Activated T-helper 2 cell treated with anti-CD3 and anti-CD28 coated beads, Interferon-gamma antibody, Interleukin-2, Interleukin-4, amounts not matched to agents 10 μg/mL and 5 μg/mL and 100 μg/mL, durations not matched to agents 14 hours and 24 hours and 36 hours (primary cell): Measurements from ENCODE around the gene RGS3. TPM values are rescaled to one million over a fixed set of nuclear protein-coding genes. Genes with fewer than 3 reads are reported as not detected.

Source experiments
- DNase-seq: peaks from one replicate; pipeline ENCODE4 v3.0.0; 2021; ENCODE audit warnings: low spot score
- H3K27ac Mint-ChIP-seq: one replicate; pipeline ENCODE4 v1.8.0; 2021; ENCODE audit warnings: mixed read lengths
- H3K27me3 Mint-ChIP-seq: one replicate; pipeline ENCODE4 v1.8.0; 2021; ENCODE audit warnings: low read depth, mixed read lengths
- H3K36me3 Mint-ChIP-seq: one replicate; pipeline ENCODE4 v1.8.0; 2021; ENCODE audit warnings: low read depth, mixed read lengths
- H3K4me1 Mint-ChIP-seq: one replicate; pipeline ENCODE4 v1.8.0; 2021; ENCODE audit warnings: low read depth, mixed read lengths
- H3K4me3 Mint-ChIP-seq: one replicate; pipeline ENCODE4 v1.8.0; 2021; ENCODE audit warnings: low read depth, mild to moderate bottlenecking, moderate library complexity, mixed read lengths
- H3K9me3 Mint-ChIP-seq: one replicate; pipeline ENCODE4 v1.8.0; 2021; ENCODE audit warnings: mixed read lengths
- intact Hi-C: fragments of 100-400 bp; cut with micrococcal nuclease; formaldehyde crosslinking; loops from one replicate; pipeline ENCODE4 v1.15.1; 2023
- total RNA-seq: library from RNA; stranded (reverse); gene quantifications from 2 replicates; pipeline ENCODE4 v1.2.3, GENCODE V29; 2022

RGS3 gene
- total RNA-seq, 1 donor from 2014 or later = 64.2 TPM

DNA sequence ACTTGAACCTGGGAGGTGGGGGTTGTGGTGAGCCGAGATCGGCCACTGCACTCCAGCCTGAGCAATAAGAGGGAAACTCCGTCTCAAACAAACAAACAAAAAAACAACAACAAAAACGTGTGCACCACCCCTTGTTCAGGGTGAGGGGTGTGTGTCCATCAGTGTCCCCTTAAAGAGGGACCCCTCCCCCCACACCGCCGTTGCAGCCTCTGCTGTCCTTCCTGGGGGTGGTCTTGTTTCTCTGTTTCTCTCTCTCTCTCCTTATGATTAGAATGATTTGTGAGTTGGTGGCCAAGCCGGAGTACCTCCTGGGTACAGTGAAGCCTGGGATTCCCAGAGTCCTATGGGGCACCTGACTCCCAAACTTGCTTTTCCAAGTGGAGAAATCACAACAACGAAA, 49.6 kb downstream of the RGS3 start:
- H3K4me3 Mint-ChIP-seq = peak overlapping the region; percentile 69
- no peaks in the 10 kb centered on the region for H3K9me3 Mint-ChIP-seq

DNA sequence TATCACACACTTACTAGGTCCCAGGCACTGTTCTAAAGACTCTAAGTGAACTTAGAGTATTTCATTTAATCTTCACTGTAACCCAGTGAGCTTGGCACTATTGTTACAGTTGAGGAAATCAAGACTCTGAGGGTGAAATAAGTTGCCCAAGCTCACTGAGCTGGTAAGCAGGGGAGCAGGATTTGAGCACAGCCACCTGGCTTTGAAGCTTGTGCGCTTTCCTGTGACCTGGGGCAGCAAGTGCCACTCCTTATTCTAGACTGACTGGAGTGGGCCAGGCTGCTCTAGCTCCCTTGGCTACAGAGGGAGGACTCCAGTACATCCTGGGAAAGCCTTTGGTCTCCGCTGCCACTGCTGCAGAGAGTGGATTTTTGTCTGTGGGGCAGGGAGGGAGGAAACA, 50.0 kb downstream of the RGS3 start:
- H3K27me3 Mint-ChIP-seq = peaks cover 4% of the 10 kb centered on the region
- no peak for DNase-seq
- peak overlapping the region; percentile 69 for H3K4me3 Mint-ChIP-seq
- H3K27ac Mint-ChIP-seq = peak overlapping the region; percentile 89
- no peaks in the 10 kb centered on the region for H3K36me3 Mint-ChIP-seq
- intact Hi-C loops = loop anchor here (5.0 to 10.0 kb wide), 3 partner anchors 144 to 1181 kb away; partner anchors contain the start of gene AKNA
- no peaks in the 10 kb centered on the region for H3K9me3 Mint-ChIP-seq
- peaks cover 64% of the 10 kb centered on the region for H3K4me1 Mint-ChIP-seq

More for the DNA sequence above, 49.6 kb downstream of the RGS3 start:
- intact Hi-C loops = loop anchor here (5.0 to 10.0 kb wide), 3 partner anchors 144 to 1182 kb away; partner anchors contain the start of gene AKNA
- peaks cover 4% of the 10 kb centered on the region for H3K27me3 Mint-ChIP-seq
- peak overlapping the region; percentile 89 for H3K27ac Mint-ChIP-seq
- H3K36me3 Mint-ChIP-seq = no peaks in the 10 kb centered on the region
- DNase-seq = no peak
- peaks cover 62% of the 10 kb centered on the region for H3K4me1 Mint-ChIP-seq

DNA sequence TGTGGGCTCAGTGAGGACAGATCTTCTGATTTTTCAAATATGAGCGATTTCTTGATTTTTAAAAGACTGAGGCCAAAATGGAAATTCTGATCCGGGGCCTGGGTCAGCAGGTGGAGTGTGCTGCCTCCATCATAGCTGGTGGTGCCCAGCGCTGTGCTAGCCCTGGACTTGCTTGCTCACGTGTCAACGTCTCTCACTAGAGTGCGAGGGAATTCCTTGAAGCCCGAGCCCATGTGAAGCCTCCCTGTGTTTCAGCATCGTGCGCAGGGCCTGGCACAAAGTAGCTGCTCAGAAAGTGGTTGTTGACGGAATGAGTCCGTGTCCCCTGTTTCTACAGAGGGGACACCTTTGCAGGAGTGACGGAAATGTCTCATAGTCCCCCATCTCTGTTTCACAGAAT, 50.5 kb downstream of the RGS3 start:
- Mint-ChIP-seq H3K4me3 (no peak overlapping the region), H3K9me3 (no peaks in the 10 kb centered on the region), H3K27me3 (peaks cover 4% of the 10 kb centered on the region), H3K36me3 (peaks cover 5% of the 10 kb centered on the region), H3K27ac (no peak overlapping the region), H3K4me1 (peaks cover 67% of the 10 kb centered on the region)
- DNase-seq = no peak
- intact Hi-C loops = loop anchor here (5.0 to 10.0 kb wide), 3 partner anchors 143 to 1181 kb away; partner anchors contain the start of gene AKNA

DNA sequence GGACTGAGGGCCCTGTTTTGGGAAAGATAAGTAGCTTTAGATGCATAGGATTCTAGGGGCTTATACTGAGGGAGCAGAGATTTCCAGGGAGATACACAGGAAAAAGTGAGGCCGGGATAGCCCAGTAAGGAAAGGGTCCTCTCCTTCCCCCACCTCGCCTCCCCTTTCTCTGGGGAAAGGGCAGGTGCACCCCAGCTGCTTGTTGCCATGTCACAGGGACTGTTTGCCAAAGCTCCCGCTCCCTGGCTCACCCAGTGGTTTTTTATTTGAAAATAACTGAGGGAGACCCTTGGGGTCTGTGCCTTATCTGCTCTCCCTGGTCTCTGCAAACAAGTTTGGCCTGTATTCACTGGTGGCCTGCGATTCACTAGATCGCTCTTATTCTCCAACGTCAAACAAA, 51.2 kb downstream of the RGS3 start:
- Mint-ChIP-seq H3K4me3 (no peak overlapping the region), H3K4me1 (peaks cover 73% of the 10 kb centered on the region), H3K27ac (no peak overlapping the region), H3K36me3 (peaks cover 10% of the 10 kb centered on the region), H3K27me3 (no peaks in the 10 kb centered on the region), H3K9me3 (no peaks in the 10 kb centered on the region)
- no peak for DNase-seq
- intact Hi-C loops = loop anchor here (5.0 to 10.0 kb wide), 3 partner anchors 143 to 1180 kb away; partner anchors contain the start of gene AKNA

DNA sequence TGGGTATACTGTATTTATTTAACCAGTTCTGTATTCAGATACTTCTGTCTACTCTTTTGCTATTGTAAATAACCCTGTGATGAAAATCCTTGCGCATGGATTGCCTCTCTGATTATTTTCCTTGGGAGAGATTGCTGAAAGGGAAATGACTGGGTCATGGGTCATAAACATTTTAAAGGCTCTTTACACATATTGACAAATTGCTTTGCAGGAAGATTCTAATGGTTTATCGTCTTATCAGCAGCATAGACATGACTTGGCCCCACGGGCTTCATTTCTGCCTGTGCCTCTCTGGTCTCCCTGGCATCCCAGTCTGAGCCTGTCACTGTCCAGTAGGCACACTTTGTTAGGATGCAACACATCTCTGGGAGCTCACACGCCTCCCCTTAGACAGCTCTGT, 52.3 kb downstream of the RGS3 start:
- H3K27ac Mint-ChIP-seq = peak overlapping the region; percentile 24
- intact Hi-C loops = loop anchor here (2.0 to 10.0 kb wide), 3 partner anchors 241 to 1179 kb away; partner anchors contain the start of genes AKNA, CDC26 and PRPF4
- peaks cover 77% of the 10 kb centered on the region for H3K4me1 Mint-ChIP-seq
- no peak overlapping the region for H3K4me3 Mint-ChIP-seq
- H3K36me3 Mint-ChIP-seq = peaks cover 19% of the 10 kb centered on the region
- no peak for DNase-seq
- H3K9me3 Mint-ChIP-seq = no peaks in the 10 kb centered on the region
- no peaks in the 10 kb centered on the region for H3K27me3 Mint-ChIP-seq

DNA sequence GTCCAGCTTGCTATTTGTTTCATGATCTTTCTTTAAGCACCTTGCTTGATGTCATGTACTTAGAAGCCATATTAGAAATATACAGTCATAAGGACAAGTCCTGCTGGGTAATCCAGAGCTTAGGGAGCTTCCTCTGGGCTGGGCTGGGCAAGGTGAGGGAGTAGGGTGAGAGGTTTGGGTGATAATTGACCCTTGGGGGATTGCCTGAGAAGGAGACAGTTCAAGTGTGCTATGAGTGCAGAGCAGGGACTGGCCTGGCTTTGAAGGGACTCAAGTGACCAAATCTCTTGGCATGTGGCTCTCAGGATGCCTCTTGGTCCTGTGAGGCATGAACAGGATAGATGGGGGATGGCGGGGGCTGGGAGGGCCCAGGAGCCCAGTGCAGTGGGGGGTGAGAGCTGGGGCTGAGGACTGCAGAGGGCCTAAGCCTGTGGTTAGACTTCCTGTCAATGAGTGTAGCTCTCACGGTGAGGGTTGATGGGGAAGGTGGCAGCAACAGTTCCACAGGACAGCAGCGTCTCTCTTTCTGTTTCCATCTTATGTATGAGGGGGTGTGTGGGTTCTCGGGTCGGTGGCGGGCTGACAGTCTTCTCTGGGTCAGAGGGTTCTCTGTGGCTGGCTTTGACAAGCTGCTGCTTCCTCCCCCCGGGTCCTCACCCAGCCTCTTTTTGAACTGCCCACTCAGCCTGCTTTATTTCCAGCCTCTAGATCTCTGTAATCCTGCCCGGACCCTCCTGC, 53.5 kb downstream of the RGS3 start:
- H3K27me3 Mint-ChIP-seq = no peaks in the 10 kb centered on the region
- H3K4me1 Mint-ChIP-seq = peaks cover 74% of the 10 kb centered on the region
- peak; percentile 72 for DNase-seq
- H3K36me3 Mint-ChIP-seq = peaks cover 24% of the 10 kb centered on the region
- no peaks in the 10 kb centered on the region for H3K9me3 Mint-ChIP-seq
- H3K4me3 Mint-ChIP-seq = peak overlapping the region; percentile 87
- H3K27ac Mint-ChIP-seq = peak overlapping the region; percentile 85
- intact Hi-C loops = loop anchor here (1.0 to 10.0 kb wide), 6 partner anchors 62 to 1178 kb away; partner anchors contain the start of genes AKNA, C9orf43, CDC26 and POLE3

DNA sequence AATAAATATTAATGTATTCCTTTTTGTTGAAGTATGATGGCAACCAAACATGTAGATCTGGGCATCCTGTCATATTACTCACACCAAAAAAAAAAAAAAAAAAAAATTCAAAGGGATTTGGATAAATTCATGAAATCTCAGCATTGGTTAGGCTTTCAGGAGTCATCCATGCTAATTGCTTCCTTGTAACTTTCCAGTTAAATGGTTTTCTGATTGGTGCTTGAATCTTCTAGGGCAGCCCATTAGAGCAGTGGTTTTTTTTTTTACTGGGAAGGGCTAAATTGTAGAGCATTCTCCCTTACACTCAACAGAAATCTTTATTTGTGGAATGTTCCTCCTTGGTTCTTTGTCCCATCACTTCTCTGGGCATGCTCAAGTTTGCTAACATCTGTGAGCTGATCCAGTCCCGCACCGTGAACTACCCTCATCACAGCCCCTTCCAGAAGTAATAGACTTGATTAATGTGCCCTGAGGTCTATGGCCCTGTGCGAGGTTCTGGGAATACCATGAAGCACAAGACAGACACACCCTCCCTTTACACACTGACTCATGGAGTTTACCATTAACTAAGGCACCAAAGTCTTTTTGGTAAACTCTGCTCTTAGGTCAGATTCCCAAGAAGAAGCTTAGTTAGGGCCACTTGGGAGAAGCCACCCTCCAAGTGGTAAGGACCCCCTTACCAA, 56.0 kb downstream of the RGS3 start:
- H3K4me1 Mint-ChIP-seq = peaks cover 76% of the 10 kb centered on the region
- peaks cover 50% of the 10 kb centered on the region for H3K36me3 Mint-ChIP-seq
- intact Hi-C loops = loop anchor here (2.0 to 10.0 kb wide), 3 partner anchors 69 to 1175 kb away; partner anchors contain the start of gene AKNA
- DNase-seq = no peak
- no peak overlapping the region for H3K27ac Mint-ChIP-seq
- no peaks in the 10 kb centered on the region for H3K9me3 Mint-ChIP-seq
- no peaks in the 10 kb centered on the region for H3K27me3 Mint-ChIP-seq
- peak overlapping the region; percentile 87 for H3K4me3 Mint-ChIP-seq

DNA sequence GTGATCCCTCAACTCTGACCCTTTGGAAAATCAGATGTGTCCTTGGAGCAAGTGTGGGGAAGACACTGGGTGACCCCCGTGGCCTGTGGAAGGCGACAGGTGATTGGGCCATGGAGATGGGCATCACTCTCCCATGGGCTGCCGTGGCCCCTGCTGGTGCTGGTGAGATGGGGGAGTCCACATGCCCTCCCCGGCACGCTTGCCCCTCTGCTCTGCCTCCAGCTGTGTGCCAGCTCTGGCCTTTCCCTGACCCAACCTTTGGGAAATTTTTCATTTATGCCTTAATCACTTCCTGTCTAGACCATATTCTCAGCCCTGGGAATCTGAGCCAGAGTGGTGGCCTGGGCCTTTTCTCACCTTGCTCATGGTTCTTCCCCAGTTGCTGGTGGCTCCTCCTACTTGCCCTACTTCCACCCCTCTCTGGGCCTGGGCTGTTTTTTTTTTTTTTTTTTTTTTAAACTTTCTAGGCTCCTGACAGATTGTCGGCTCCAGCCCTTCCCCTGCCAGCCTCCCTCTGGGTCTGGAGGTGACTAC, 56.6 kb downstream of the RGS3 start:
- Mint-ChIP-seq H3K27ac (peak overlapping the region; percentile 24), H3K4me1 (peaks cover 78% of the 10 kb centered on the region), H3K9me3 (no peaks in the 10 kb centered on the region), H3K36me3 (peaks cover 56% of the 10 kb centered on the region), H3K4me3 (peak overlapping the region; percentile 87), H3K27me3 (no peaks in the 10 kb centered on the region)
- intact Hi-C loops = no loop called here
- DNase-seq = no peak

DNA sequence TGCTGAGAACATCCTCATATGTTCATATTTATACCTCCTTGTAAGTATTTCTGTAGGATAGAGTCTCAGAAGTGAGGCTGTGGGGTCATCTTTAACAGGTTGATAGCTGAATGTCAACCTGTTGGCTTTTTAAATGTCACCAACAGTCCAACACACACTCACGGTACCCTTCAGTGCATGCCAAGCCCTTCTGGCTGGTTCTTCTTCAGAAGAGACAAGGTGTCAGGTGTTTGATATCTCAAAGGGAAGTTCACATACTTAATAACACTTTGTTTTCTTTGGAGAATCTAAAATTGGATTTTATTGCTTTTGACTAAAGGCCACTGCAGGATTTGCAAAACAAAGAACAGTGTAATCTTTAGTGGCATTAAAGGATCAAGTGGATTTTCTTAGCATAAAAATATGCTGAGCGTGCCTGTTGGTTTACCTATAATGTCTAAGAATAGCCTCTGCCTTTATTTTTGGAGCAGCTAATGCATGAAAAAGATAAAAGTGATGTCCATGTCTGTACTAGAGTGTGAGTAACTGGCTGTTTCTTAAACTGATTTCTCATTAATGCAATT, 58.2 kb downstream of the RGS3 start:
- DNase-seq = no peak
- Mint-ChIP-seq H3K4me3 (peak overlapping the region; percentile 4), H3K9me3 (no peaks in the 10 kb centered on the region), H3K4me1 (peaks cover 76% of the 10 kb centered on the region), H3K27ac (no peak overlapping the region), H3K27me3 (no peaks in the 10 kb centered on the region), H3K36me3 (peaks cover 68% of the 10 kb centered on the region)
- intact Hi-C loops = no loop called here

DNA sequence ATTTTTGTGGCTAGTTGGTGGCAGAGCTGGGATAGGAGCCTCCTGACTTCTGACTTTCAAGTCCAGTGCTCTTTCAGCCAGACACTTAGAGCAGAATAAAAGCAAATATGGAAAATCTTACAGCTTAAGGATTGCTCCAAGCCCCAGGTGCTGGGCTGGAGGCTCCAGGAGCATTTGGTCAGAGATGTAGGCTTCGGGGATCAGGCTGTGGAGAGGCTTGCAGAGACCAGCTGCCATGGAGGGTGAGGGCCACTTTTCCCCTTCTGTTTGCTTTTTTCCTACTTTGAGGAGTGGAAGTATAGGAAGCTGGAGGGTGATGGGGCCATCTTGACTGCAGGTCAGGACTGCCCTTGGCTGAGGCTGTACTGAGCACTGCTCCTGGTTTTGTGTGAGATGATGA, 58.9 kb downstream of the RGS3 start:
- Mint-ChIP-seq H3K4me3 (peak overlapping the region; percentile 49), H3K36me3 (peaks cover 74% of the 10 kb centered on the region), H3K9me3 (no peaks in the 10 kb centered on the region), H3K4me1 (peaks cover 73% of the 10 kb centered on the region), H3K27me3 (no peaks in the 10 kb centered on the region), H3K27ac (peak overlapping the region; percentile 60)
- no peak for DNase-seq
- intact Hi-C loops = no loop called here

DNA sequence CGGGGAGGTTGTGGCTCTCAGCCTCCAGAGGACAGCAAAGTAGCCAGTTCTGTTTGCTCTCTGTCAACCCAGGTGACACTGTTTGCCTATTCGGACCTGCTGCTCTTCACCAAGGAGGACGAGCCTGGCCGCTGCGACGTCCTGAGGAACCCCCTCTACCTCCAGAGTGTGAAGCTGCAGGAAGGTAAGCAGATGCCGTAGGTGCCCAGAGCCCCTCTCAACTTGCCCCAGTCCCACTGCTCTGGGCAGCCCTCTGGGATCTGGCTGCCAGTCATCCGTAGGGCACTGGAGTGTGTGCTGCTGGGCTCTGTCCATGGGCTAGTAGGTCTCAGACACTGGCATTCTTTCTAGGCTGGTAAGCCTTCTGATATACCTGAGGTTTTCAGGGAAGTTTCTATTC, 59.3 kb downstream of the RGS3 start:
- Mint-ChIP-seq H3K27me3 (no peaks in the 10 kb centered on the region), H3K36me3 (peaks cover 78% of the 10 kb centered on the region), H3K27ac (peak overlapping the region; percentile 65), H3K4me3 (peak overlapping the region; percentile 26), H3K9me3 (no peaks in the 10 kb centered on the region), H3K4me1 (peaks cover 77% of the 10 kb centered on the region)
- intact Hi-C loops = loop anchor here (1.0 kb wide), 3 partner anchors 11 to 56 kb away; no protein-coding TSS in a partner anchor
- no peak for DNase-seq

DNA sequence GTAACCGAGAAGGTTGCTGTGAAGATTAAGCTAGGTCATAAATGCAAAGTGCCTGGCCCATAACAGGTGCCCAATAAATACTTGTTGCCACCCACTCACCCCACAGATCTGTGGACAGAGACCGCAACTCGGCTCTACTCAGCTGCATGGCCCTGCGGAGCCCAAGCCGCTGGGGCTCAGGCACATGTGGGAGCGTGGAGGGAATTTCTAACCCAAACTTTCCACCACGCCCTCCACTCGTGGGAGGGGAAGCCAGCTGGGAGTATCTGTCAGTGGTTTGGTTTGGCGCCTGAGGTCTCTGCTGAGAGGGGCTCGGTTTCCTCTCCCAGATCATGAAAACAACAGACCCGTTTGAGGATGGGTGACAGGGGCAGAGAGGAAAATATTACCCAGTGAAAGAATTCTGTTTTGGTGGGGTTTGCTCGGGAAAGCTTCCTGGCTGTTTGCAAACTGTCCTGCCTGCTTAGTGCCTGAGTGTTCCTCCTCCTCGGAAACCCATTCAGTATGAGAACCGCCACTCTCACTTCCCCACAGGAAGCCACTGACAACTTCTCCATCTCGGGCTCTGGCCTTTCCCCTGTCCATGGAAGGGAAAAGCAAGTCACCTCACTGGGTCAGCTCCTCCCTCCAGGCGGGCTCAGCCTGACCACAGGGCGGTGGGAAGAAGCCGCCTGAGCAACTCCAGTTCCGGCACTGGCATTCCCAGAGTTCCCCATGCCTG, 60.1 kb downstream of the RGS3 start:
- H3K27me3 Mint-ChIP-seq = no peaks in the 10 kb centered on the region
- no peaks in the 10 kb centered on the region for H3K9me3 Mint-ChIP-seq
- peaks cover 80% of the 10 kb centered on the region for H3K36me3 Mint-ChIP-seq
- H3K4me1 Mint-ChIP-seq = peaks cover 71% of the 10 kb centered on the region
- H3K27ac Mint-ChIP-seq = peak overlapping the region; percentile 65
- peak; percentile 33 for DNase-seq
- H3K4me3 Mint-ChIP-seq = peak overlapping the region; percentile 62
- intact Hi-C loops = loop anchor here (1.0 kb wide), 3 partner anchors 11 to 56 kb away; no protein-coding TSS in a partner anchor
